ENCODE results near the gene NECTIN1. TPM values are rescaled to one million over a fixed set of nuclear protein-coding genes. Genes with fewer than 3 reads are reported as not detected.

The NECTIN1 gene
- total and polyA plus RNA-seq, 9 donors = 7.9 to 44.3 (median 28.2) TPM

DNA sequence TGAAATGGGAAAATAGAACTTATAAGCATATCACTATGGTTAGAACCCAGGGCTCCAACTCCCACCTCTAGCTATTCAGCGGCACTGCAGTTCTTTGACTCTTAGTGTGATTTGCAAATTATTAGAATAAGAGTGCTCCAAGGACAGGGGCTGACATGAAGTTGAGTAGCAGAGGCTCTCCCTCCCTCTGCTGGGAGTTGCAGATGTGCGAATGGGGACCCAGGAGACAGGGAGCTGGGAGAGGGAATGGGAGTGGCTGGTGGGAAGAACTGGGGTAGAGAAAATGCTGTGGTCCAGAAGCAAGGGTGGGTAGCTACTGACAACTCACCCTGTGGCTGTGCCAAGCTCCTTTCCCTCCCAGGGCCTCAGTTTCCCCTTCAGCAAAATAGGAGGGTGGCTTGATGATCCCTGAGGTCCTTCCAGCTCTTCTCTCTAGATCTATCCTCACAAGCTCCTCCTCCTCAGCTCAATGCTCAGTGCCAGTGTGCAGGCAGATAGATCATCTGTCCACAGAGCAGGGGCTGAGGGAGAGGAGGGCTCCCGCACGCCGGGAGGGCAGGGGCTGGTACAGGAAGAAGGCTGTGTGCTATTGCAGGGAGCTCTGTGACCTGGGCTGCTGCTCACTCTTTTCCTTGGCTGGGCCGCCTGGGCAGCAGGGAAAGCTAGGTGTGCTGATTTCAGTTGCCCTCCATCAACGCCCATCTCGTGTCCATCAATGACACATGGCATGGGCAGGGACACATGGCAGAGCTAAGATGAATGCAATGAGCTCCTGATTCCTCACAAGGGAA, 99.0 kb downstream of the NECTIN1 start:
- no peaks in the 10 kb centered on the region for H3K36me3 ChIP-seq (ENCODE audit: control insufficient read depth, insufficient read depth, low read length)
- DNase-seq = no peak
- no peak overlapping the region for H3K27ac ChIP-seq (ENCODE audit: low read length)
- H3K9me3 ChIP-seq (replicated peaks; ENCODE audit: control insufficient read depth, low read depth, low read length) = peaks cover 3% of the 10 kb centered on the region
- peaks cover 2% of the 10 kb centered on the region for H3K27me3 ChIP-seq (ENCODE audit: control insufficient read depth, insufficient read depth, low read length)
- WGBS (ENCODE audit: insufficient coverage) = 61% methylated on average over 6 of the region's 8 CpGs
- H3K4me3 ChIP-seq (ENCODE audit: low read length) = no peak overlapping the region
- peaks cover 68% of the 10 kb centered on the region for H3K4me1 ChIP-seq (ENCODE audit: control insufficient read depth, insufficient read depth, low read length)

- 72% methylated on average over 7 of the region's 9 CpGs for WGBS (ENCODE audit: insufficient coverage)
- DNase-seq = no peak
- peaks cover 3% of the 10 kb centered on the region for H3K9me3 ChIP-seq (replicated peaks; ENCODE audit: control insufficient read depth, low read depth, low read length)
- H3K27ac ChIP-seq (ENCODE audit: low read length) = no peak overlapping the region
- no peaks in the 10 kb centered on the region for H3K36me3 ChIP-seq (ENCODE audit: control insufficient read depth, insufficient read depth, low read length)
- H3K4me3 ChIP-seq (ENCODE audit: low read length) = no peak overlapping the region
- peaks cover 67% of the 10 kb centered on the region for H3K4me1 ChIP-seq (ENCODE audit: control insufficient read depth, insufficient read depth, low read length)
- peaks cover 2% of the 10 kb centered on the region for H3K27me3 ChIP-seq (ENCODE audit: control insufficient read depth, insufficient read depth, low read length)
Observed at GRCh38 chr11:119629085-119629484, 99.9 kb downstream of the NECTIN1 start.

DNA sequence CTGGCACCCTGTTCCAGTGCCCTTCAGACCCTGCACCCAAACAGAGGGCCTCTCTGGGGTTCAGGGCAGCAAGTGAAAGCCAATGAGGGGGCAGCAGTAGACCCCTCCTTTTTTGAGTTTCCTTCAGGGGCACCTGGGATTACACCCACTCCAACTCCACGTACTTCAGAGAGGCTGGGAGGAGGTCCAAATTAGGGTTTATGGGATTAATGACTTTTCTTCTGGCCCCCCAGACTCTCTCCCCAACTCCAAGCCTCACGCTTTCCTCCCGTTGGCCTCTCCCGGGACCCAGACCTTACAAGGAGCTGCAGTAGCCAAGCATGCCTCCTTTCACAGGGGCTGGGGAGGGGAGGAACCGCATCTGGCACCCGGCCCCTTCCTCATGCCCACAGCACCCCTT, 101.7 kb downstream of the NECTIN1 start:
- WGBS (ENCODE audit: insufficient coverage) = 30% methylated on average over 2 of the region's 6 CpGs
- H3K4me1 ChIP-seq (ENCODE audit: control insufficient read depth, insufficient read depth, low read length) = peaks cover 66% of the 10 kb centered on the region
- H3K27ac ChIP-seq (ENCODE audit: low read length) = peak overlapping the region; percentile 42
- peak; percentile 19 for DNase-seq
- H3K4me3 ChIP-seq (ENCODE audit: low read length) = no peak overlapping the region
- no peaks in the 10 kb centered on the region for H3K36me3 ChIP-seq (ENCODE audit: control insufficient read depth, insufficient read depth, low read length)
- H3K27me3 ChIP-seq (ENCODE audit: control insufficient read depth, insufficient read depth, low read length) = peaks cover 2% of the 10 kb centered on the region
- H3K9me3 ChIP-seq (replicated peaks; ENCODE audit: control insufficient read depth, low read depth, low read length) = no peaks in the 10 kb centered on the region

GRCh38 chr11:119626871-119627270, 102.1 kb downstream of the NECTIN1 start:
- Histone ChIP-seq H3K4me3 (ENCODE audit: low read length) (no peak overlapping the region), H3K9me3 (replicated peaks; ENCODE audit: control insufficient read depth, low read depth, low read length) (no peaks in the 10 kb centered on the region), H3K27ac (ENCODE audit: low read length) (peak overlapping the region; percentile 71), H3K27me3 (ENCODE audit: control insufficient read depth, insufficient read depth, low read length) (peaks cover 2% of the 10 kb centered on the region), H3K4me1 (ENCODE audit: control insufficient read depth, insufficient read depth, low read length) (peaks cover 66% of the 10 kb centered on the region), H3K36me3 (ENCODE audit: control insufficient read depth, insufficient read depth, low read length) (no peaks in the 10 kb centered on the region)
- peak; percentile 81 for DNase-seq
- 20% methylated on average over 1 of the region's 7 CpGs for WGBS (ENCODE audit: insufficient coverage)

GRCh38 chr11:119626197-119626841, 102.7 kb downstream of the NECTIN1 start:
- Histone ChIP-seq H3K4me3 (ENCODE audit: low read length) (no peak overlapping the region), H3K36me3 (ENCODE audit: control insufficient read depth, insufficient read depth, low read length) (no peaks in the 10 kb centered on the region), H3K9me3 (replicated peaks; ENCODE audit: control insufficient read depth, low read depth, low read length) (no peaks in the 10 kb centered on the region), H3K4me1 (ENCODE audit: control insufficient read depth, insufficient read depth, low read length) (peaks cover 66% of the 10 kb centered on the region), H3K27me3 (ENCODE audit: control insufficient read depth, insufficient read depth, low read length) (peaks cover 2% of the 10 kb centered on the region), H3K27ac (ENCODE audit: low read length) (peak overlapping the region; percentile 71)
- WGBS (ENCODE audit: insufficient coverage) = 28% methylated on average over 6 of the region's 7 CpGs
- peak; percentile 59 for DNase-seq

- Histone ChIP-seq H3K27ac (ENCODE audit: low read length) (no peak overlapping the region), H3K4me3 (ENCODE audit: low read length) (no peak overlapping the region), H3K27me3 (ENCODE audit: control insufficient read depth, insufficient read depth, low read length) (peaks cover 2% of the 10 kb centered on the region), H3K36me3 (ENCODE audit: control insufficient read depth, insufficient read depth, low read length) (no peaks in the 10 kb centered on the region), H3K4me1 (ENCODE audit: control insufficient read depth, insufficient read depth, low read length) (peaks cover 64% of the 10 kb centered on the region), H3K9me3 (replicated peaks; ENCODE audit: control insufficient read depth, low read depth, low read length) (no peaks in the 10 kb centered on the region)
- 38% methylated on average over 14 of the region's 19 CpGs for WGBS (ENCODE audit: insufficient coverage)
- DNase-seq = peak; percentile 55
Observed at GRCh38 chr11:119625206-119625978, 103.6 kb downstream of the NECTIN1 start.

- Histone ChIP-seq H3K27ac (ENCODE audit: low read length) (no peak overlapping the region), H3K4me1 (ENCODE audit: control insufficient read depth, insufficient read depth, low read length) (peaks cover 56% of the 10 kb centered on the region)
- no peak for DNase-seq
Observed at GRCh38 chr11:119624629-119625028, 104.4 kb downstream of the NECTIN1 start.

DNA sequence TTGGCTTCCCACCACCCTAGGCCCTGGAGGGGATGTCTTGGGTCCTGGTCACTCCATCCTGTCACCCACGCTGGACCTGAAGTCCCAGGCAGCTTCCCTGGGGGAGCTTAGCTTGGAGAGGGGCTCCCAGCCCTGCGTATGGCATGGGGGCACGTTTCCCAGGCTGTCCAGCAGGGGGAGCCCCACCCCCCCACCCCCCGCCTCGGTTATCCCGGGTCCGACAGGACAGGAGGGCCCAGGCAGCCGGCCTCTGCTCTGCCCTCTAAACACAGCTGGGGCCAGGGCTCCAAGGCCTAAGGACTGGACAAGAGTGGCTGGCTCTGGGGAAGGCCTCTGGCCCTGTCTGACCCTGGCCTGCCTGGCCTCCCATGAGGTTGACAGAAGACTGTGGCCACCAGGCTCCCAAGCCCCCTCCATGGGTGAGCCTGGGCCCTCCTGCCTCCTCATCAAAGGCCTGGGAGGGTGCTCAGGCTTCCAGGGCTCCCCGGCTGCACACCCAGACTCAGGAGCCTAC, 104.8 kb downstream of the NECTIN1 start:
- Histone ChIP-seq H3K4me1 (ENCODE audit: control insufficient read depth, insufficient read depth, low read length) (peaks cover 54% of the 10 kb centered on the region), H3K4me3 (ENCODE audit: low read length) (no peak overlapping the region), H3K9me3 (replicated peaks; ENCODE audit: control insufficient read depth, low read depth, low read length) (no peaks in the 10 kb centered on the region), H3K36me3 (ENCODE audit: control insufficient read depth, insufficient read depth, low read length) (no peaks in the 10 kb centered on the region), H3K27ac (ENCODE audit: low read length) (no peak overlapping the region), H3K27me3 (ENCODE audit: control insufficient read depth, insufficient read depth, low read length) (peaks cover 2% of the 10 kb centered on the region)
- WGBS (ENCODE audit: insufficient coverage) = 43% methylated on average over 1 of the region's 9 CpGs
- no peak for DNase-seq

More at GRCh38 chr11:119624629-119625028, 104.4 kb downstream of the NECTIN1 start:
- H3K9me3 ChIP-seq (replicated peaks; ENCODE audit: control insufficient read depth, low read depth, low read length) = no peaks in the 10 kb centered on the region
- H3K27me3 ChIP-seq (ENCODE audit: control insufficient read depth, insufficient read depth, low read length) = peaks cover 2% of the 10 kb centered on the region
- no peaks in the 10 kb centered on the region for H3K36me3 ChIP-seq (ENCODE audit: control insufficient read depth, insufficient read depth, low read length)
- WGBS (ENCODE audit: insufficient coverage) = no CpG with 5 or more reads among the region's 6 CpGs
- H3K4me3 ChIP-seq (ENCODE audit: low read length) = no peak overlapping the region

- DNase-seq = no peak
- peaks cover 2% of the 10 kb centered on the region for H3K27me3 ChIP-seq (ENCODE audit: control insufficient read depth, insufficient read depth, low read length)
- no peak overlapping the region for H3K27ac ChIP-seq (ENCODE audit: low read length)
- 43% methylated on average over 1 of the region's 5 CpGs for WGBS (ENCODE audit: insufficient coverage)
- no peaks in the 10 kb centered on the region for H3K36me3 ChIP-seq (ENCODE audit: control insufficient read depth, insufficient read depth, low read length)
- no peaks in the 10 kb centered on the region for H3K9me3 ChIP-seq (replicated peaks; ENCODE audit: control insufficient read depth, low read depth, low read length)
- peaks cover 54% of the 10 kb centered on the region for H3K4me1 ChIP-seq (ENCODE audit: control insufficient read depth, insufficient read depth, low read length)
- H3K4me3 ChIP-seq (ENCODE audit: low read length) = no peak overlapping the region
Observed at GRCh38 chr11:119623682-119624081, 105.3 kb downstream of the NECTIN1 start.

All from muscle of leg (tissue), 11 donors.